SK-N-MC (cell line): ENCODE measurements around the gene MYCBPAP.

ENCODE experiments used
- EZH2 ChIP-seq: fragments of 200-600 bp; sonication (generic); IDR thresholded peaks from one replicate; pipeline ENCODE4 v1.6.1; 2017; ENCODE audit warnings: antibody characterized with exemption
- FOXP2 ChIP-seq: optimal IDR thresholded peaks from 2 replicates; pipeline ENCODE3; 2011; ENCODE audit warnings: mild to moderate bottlenecking, moderate library complexity; ENCODE audit not compliant: insufficient read depth; ENCODE audit errors: extremely low read length, control extremely low read depth
- POLR2AphosphoS5 ChIP-seq: IDR thresholded peaks from 2 replicates; pipeline ENCODE4 v1.6.1; 2012; ENCODE audit warnings: mild to moderate bottlenecking, low read depth, low read length, borderline replicate concordance

- no peak for TF ChIP-seq POLR2AphosphoS5
- TF ChIP-seq FOXP2: no peak
- TF ChIP-seq EZH2: no peak
Observed at GRCh38 chr17:50469671-50470305, 38.5 kb upstream of the MYCBPAP start.
